Panc1 (cell line): ENCODE measurements around the gene HSP90AA1. TPM values are rescaled to one million over a fixed set of nuclear protein-coding genes. Genes with fewer than 3 reads are reported as not detected.

Experiments used
- ATAC-seq: fragments of 200-7000 bp; cut with Tn5 transposase; 2 replicates; pipeline ENCODE4 v1.9.1; 2020; ENCODE audit warnings: mild to moderate bottlenecking, moderate library complexity
- BruUV-seq: library from RNA; stranded (reverse); fragments of 400-500 nt; replicated peaks from 2 replicates; lab custom pipeline; 2021; lab: Mats Ljungman, UMichigan
- CTCF ChIA-PET: fragments of 300-600 bp; sonication (Branson Sonifier 250); formaldehyde crosslinking; loops from one replicate; lab custom pipeline; 2022; ENCODE audit warnings: antibody characterized with exemption; lab: Charles Lee
- POLR2A ChIA-PET: fragments of 300-600 bp; sonication (Branson Sonifier 250); formaldehyde crosslinking; loops from one replicate; lab custom pipeline; 2022; ENCODE audit warnings: antibody characterized with exemption; lab: Charles Lee
- DNase-seq: peaks from one replicate; pipeline ENCODE4 v3.0.0-alpha.2; 2010; ENCODE audit warnings: low read depth, low spot score
- H3K27ac ChIP-seq: 2 replicates; pipeline ENCODE4 v1.5.1; 2011; ENCODE audit warnings: mild to moderate bottlenecking, low read length, inconsistent platforms
- H3K27me3 ChIP-seq: fragments of 200-500 bp; sonication (Bioruptor generic); 2 replicates; pipeline ENCODE4 v1.6.0; 2014; ENCODE audit warnings: low read length, inconsistent platforms; ENCODE audit not compliant: control insufficient read depth, insufficient read depth
- H3K36me3 ChIP-seq: fragments of 200-500 bp; sonication (Bioruptor generic); 2 replicates; pipeline ENCODE4 v1.5.1; 2014; ENCODE audit warnings: inconsistent platforms, mild to moderate bottlenecking, low read length, moderate library complexity; ENCODE audit not compliant: control insufficient read depth, insufficient read depth
- H3K4me1 ChIP-seq: 2 replicates; pipeline ENCODE4 v1.5.1; 2011; ENCODE audit warnings: inconsistent platforms, mild to moderate bottlenecking, low read length, moderate library complexity; ENCODE audit not compliant: control insufficient read depth, insufficient read depth
- H3K4me3 ChIP-seq, 2 experiments: 2 replicates each; pipeline ENCODE4 v1.5.1; 2011 to 2012; ENCODE audit warnings: low read depth in 2 of 2, low read length in 2 of 2, mild to moderate bottlenecking in 2 of 2, inconsistent platforms in 1 of 2, moderate library complexity in 1 of 2
- H3K9me3 ChIP-seq: fragments of 200-500 bp; sonication (Bioruptor generic); 2 replicates; pipeline ENCODE4 v1.5.1; 2014; ENCODE audit warnings: low read depth, mild to moderate bottlenecking, inconsistent platforms, low read length, moderate library complexity; ENCODE audit not compliant: control insufficient read depth, insufficient read depth
- CTCF ChIP-seq: fragments of 450-650 bp; IDR thresholded peaks from 2 replicates; pipeline ENCODE4 v1.5.1; 2017; ENCODE audit warnings: mild to moderate bottlenecking
- POLR2AphosphoS5 ChIP-seq: IDR thresholded peaks from 2 replicates; pipeline ENCODE4 v1.6.1; 2012; ENCODE audit warnings: mild to moderate bottlenecking, low read depth, low read length, moderate library complexity
- REST ChIP-seq, 2 experiments: IDR thresholded peaks; 2 replicates each; pipeline ENCODE4 v1.6.1; 2011 to 2012; ENCODE audit warnings: low read depth in 2 of 2, control low read depth in 1 of 2, low read length in 1 of 2, mild to moderate bottlenecking in 1 of 2, moderate library complexity in 1 of 2; ENCODE audit not compliant: insufficient read depth in 1 of 2
- SIN3A ChIP-seq: IDR thresholded peaks from 2 replicates; pipeline ENCODE4 v1.6.1; 2012; ENCODE audit warnings: low read depth, mild to moderate bottlenecking, low read length, moderate library complexity, borderline replicate concordance; ENCODE audit not compliant: insufficient read depth
- TCF7L2 ChIP-seq: IDR thresholded peaks from 2 replicates; pipeline ENCODE4 v1.6.1; 2011; ENCODE audit warnings: mild to moderate bottlenecking, low read depth, low read length, inconsistent platforms
- in situ Hi-C: cut with HindIII; loops from 2 replicates; pipeline ENCODE4 v1.10.0; 2016; ENCODE audit warnings: low sequenced_read_pairs, low pct_unique_long_range_greater_than_20kb
- intact Hi-C: fragments of 100-400 bp; cut with micrococcal nuclease; formaldehyde crosslinking; loops from one replicate; pipeline ENCODE4 v1.10.0; 2022; ENCODE audit not compliant: unreplicated experiment
- total RNA-seq: library from RNA; stranded (reverse); gene quantifications from one replicate; pipeline ENCODE4 v1.2.1, GENCODE V29; 2021; ENCODE audit not compliant: unreplicated experiment

The HSP90AA1 gene
- total RNA-seq, 1 experiment from 2014 or later: 383 TPM

- H3K27ac ChIP-seq: no peak overlapping the region
- CTCF ChIA-PET: no interaction called here
- intact Hi-C loops: no loop called here
- ATAC-seq: no peak
- no peaks in the 10 kb centered on the region for H3K27me3 ChIP-seq
- no peak for DNase-seq
- no peak for TF ChIP-seq CTCF
- TF ChIP-seq POLR2AphosphoS5: no peak
- TF ChIP-seq REST (IDR thresholded peaks at IDR 0.05; ENCODE audit: insufficient read depth in 1 of 2, low read depth in 2 of 2, low read length in 1 of 2): no peak
- TF ChIP-seq TCF7L2: no peak
- no peak for TF ChIP-seq SIN3A
- POLR2A ChIA-PET: no interaction called here
- H3K36me3 ChIP-seq: peaks cover 12% of the 10 kb centered on the region
- in situ Hi-C loops: no loop called here
- no TSS peak for BruUV-seq
- H3K4me3 ChIP-seq: no peak overlapping the region
- no peaks in the 10 kb centered on the region for H3K4me1 ChIP-seq
- no peaks in the 10 kb centered on the region for H3K9me3 ChIP-seq
Observed at GRCh38 chr14:102035914-102036313, 50.9 kb downstream of the HSP90AA1 start.

GRCh38 chr14:102034301-102034700, 52.5 kb downstream of the HSP90AA1 start:
- no peak for ATAC-seq
- peaks cover 22% of the 10 kb centered on the region for H3K36me3 ChIP-seq
- POLR2A ChIA-PET: no interaction called here

GRCh38 chr14:102033241-102033640, 53.6 kb downstream of the HSP90AA1 start:
- POLR2A ChIA-PET: no interaction called here
- ATAC-seq: no peak
- no TSS peak for BruUV-seq
- H3K27ac ChIP-seq: no peak overlapping the region
- no peaks in the 10 kb centered on the region for H3K27me3 ChIP-seq
- H3K36me3 ChIP-seq: peaks cover 23% of the 10 kb centered on the region
- in situ Hi-C loops (no loop called here), intact Hi-C loops (no loop called here)
- TF ChIP-seq SIN3A: no peak
- no peak for TF ChIP-seq TCF7L2
- no peak for TF ChIP-seq CTCF
- TF ChIP-seq POLR2AphosphoS5: no peak
- no peak for TF ChIP-seq REST (IDR thresholded peaks at IDR 0.05; ENCODE audit: insufficient read depth in 1 of 2, low read depth in 2 of 2, low read length in 1 of 2)
- no peaks in the 10 kb centered on the region for H3K9me3 ChIP-seq
- no peak for DNase-seq
- H3K4me1 ChIP-seq: no peaks in the 10 kb centered on the region
- no peak overlapping the region for H3K4me3 ChIP-seq
- CTCF ChIA-PET: no interaction called here

More at GRCh38 chr14:102034301-102034700, 52.5 kb downstream of the HSP90AA1 start:
- intact Hi-C loops: no loop called here
- in situ Hi-C loops: no loop called here
- H3K27me3 ChIP-seq: no peaks in the 10 kb centered on the region
- no peaks in the 10 kb centered on the region for H3K9me3 ChIP-seq
- no peak overlapping the region for H3K4me3 ChIP-seq
- BruUV-seq: no TSS peak
- no peaks in the 10 kb centered on the region for H3K4me1 ChIP-seq
- DNase-seq: no peak
- H3K27ac ChIP-seq: no peak overlapping the region
- TF ChIP-seq POLR2AphosphoS5: no peak
- no peak for TF ChIP-seq TCF7L2
- CTCF ChIA-PET: no interaction called here
